Uterus (tissue), 2 donors: ENCODE results near the gene ASPG.

Experiments
- POLR2A ChIP-seq, 2 donors: fragments of 450-650 bp; IDR thresholded peaks; one replicate each; pipeline ENCODE4 v1.6.1; 2016; ENCODE audit warnings: antibody characterized with exemption in 2 of 2, mild to moderate bottlenecking in 1 of 2, moderate library complexity in 1 of 2
- TF ChIP-seq, protein P1 (sequence below), 4 experiments: fragments of 200-600 bp in 2 of 4; fragments of 450-650 bp in 2 of 4; sonication (generic) in 2 of 4; IDR thresholded peaks; one replicate each; pipeline ENCODE4 v1.5.1; 2016 to 2019; ENCODE audit warnings: antibody characterized with exemption in 4 of 4, mild to moderate bottlenecking in 2 of 4, moderate library complexity in 1 of 4

DNA sequence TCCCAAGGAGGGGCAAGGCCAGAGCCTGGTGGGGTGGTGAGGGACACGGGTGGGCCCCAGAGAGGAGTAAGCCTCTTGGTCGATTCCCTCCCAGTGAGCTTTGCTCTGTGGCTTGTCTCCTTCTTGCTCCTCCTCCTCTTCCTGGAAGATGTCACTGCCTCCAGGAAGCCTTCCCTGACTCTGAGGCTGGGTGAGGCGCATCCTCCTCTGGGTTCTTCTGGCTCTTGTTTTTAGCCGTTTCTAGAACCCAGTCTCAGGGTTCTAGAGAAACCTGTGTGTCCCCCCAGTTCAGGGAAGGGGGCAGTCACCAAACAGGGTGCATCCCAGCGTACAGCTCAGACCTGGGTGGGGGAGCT is 65.5 kb downstream of the ASPG start:
- TF ChIP-seq, protein P1, sequence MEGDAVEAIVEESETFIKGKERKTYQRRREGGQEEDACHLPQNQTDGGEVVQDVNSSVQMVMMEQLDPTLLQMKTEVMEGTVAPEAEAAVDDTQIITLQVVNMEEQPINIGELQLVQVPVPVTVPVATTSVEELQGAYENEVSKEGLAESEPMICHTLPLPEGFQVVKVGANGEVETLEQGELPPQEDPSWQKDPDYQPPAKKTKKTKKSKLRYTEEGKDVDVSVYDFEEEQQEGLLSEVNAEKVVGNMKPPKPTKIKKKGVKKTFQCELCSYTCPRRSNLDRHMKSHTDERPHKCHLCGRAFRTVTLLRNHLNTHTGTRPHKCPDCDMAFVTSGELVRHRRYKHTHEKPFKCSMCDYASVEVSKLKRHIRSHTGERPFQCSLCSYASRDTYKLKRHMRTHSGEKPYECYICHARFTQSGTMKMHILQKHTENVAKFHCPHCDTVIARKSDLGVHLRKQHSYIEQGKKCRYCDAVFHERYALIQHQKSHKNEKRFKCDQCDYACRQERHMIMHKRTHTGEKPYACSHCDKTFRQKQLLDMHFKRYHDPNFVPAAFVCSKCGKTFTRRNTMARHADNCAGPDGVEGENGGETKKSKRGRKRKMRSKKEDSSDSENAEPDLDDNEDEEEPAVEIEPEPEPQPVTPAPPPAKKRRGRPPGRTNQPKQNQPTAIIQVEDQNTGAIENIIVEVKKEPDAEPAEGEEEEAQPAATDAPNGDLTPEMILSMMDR (IDR thresholded peaks at IDR 0.05), result no peak
- no peak for TF ChIP-seq POLR2A (IDR thresholded peaks at IDR 0.05)
